ENCODE measurements around the gene NRXN3. TPM values are rescaled to one million over a fixed set of nuclear protein-coding genes. Genes with fewer than 3 reads are reported as not detected.

Gene NRXN3
- total and polyA plus RNA-seq, 8 donors = 0.53 to 2.5 (median 1.5) TPM

DNA sequence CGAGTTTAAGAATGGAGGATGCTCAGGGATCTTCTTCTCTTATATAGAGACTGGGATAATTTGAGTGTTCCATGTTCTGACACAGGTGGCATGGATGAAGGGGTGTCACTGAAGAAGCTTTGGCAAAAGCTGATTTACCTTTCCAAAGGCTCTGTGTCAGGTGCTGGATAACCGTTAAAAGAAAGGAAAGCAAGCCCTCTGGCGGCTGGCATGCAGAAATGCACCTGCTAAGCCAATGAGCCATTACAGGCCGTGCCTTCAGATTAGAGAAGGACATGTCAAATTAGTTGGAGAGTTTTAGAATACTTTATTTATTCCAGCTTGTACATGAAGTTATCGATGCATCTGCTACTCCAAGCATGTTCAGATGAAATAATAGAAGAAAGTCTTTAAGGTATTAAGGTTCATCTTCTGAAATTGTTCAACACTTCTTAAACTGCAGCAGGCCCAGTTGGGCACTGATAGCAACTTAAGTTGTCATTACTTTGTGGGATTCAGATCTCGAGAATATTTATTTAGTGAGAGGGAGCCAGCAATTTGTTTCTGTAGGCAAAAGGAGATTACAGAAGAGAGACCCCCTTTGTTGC is 678.2 kb downstream of the NRXN3 start:
- H3K4me3 ChIP-seq = no peak overlapping the region
- DNase-seq = peak; percentile 13 to 71 (median 47)
- 17 to 19% methylated on average over 6 of the region's 6 CpGs for WGBS, 2 donors
- ATAC-seq = peak; percentile 78 to 94 (median 89)
- H3K36me3 ChIP-seq = no peaks in the 10 kb centered on the region
- H3K27me3 ChIP-seq = no peaks in the 10 kb centered on the region
- no peaks in the 10 kb centered on the region for H3K4me1 ChIP-seq
- intact Hi-C loops (cut with DNase I) = no loop called here
- no peak for FAIRE-seq
- H3K9me3 ChIP-seq = no peaks in the 10 kb centered on the region
- TF ChIP-seq, protein P1, sequence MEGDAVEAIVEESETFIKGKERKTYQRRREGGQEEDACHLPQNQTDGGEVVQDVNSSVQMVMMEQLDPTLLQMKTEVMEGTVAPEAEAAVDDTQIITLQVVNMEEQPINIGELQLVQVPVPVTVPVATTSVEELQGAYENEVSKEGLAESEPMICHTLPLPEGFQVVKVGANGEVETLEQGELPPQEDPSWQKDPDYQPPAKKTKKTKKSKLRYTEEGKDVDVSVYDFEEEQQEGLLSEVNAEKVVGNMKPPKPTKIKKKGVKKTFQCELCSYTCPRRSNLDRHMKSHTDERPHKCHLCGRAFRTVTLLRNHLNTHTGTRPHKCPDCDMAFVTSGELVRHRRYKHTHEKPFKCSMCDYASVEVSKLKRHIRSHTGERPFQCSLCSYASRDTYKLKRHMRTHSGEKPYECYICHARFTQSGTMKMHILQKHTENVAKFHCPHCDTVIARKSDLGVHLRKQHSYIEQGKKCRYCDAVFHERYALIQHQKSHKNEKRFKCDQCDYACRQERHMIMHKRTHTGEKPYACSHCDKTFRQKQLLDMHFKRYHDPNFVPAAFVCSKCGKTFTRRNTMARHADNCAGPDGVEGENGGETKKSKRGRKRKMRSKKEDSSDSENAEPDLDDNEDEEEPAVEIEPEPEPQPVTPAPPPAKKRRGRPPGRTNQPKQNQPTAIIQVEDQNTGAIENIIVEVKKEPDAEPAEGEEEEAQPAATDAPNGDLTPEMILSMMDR (IDR thresholded peaks at IDR 0.05) = peak; percentile 75 to 93 (median 82)
- H3K27ac ChIP-seq = no peak overlapping the region

DNA sequence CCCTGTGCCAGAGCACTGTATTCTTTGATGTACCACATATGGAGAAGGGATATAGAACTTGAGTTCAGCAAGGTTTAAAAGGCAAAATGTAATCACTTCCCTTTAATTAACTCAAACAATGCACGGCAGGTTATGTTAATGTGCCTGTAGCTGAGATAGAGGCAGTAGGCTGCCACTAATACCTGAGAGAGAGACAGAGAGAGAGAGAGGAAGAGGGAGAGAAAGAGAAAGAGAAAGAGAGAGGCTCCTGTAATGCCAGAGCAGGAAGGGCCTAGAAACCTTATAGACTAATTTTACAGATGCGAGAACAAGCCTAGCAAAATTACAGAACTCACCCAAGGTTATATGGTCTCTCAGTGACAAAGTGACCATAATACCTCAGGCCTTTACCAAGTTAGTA is 679.8 kb downstream of the NRXN3 start:
- Histone ChIP-seq H3K27me3 (no peaks in the 10 kb centered on the region), H3K4me1 (no peaks in the 10 kb centered on the region), H3K9me3 (no peaks in the 10 kb centered on the region), H3K4me3 (no peak overlapping the region), H3K36me3 (no peaks in the 10 kb centered on the region), H3K27ac (no peak overlapping the region)
- intact Hi-C loops (cut with DNase I) = no loop called here
- TF ChIP-seq, protein P1 (IDR thresholded peaks at IDR 0.05) = no peak
- no peak for DNase-seq
- no peak for FAIRE-seq
- WGBS, 2 donors = 83% methylated on average over 2 of the region's 2 CpGs
- no peak for ATAC-seq

DNA sequence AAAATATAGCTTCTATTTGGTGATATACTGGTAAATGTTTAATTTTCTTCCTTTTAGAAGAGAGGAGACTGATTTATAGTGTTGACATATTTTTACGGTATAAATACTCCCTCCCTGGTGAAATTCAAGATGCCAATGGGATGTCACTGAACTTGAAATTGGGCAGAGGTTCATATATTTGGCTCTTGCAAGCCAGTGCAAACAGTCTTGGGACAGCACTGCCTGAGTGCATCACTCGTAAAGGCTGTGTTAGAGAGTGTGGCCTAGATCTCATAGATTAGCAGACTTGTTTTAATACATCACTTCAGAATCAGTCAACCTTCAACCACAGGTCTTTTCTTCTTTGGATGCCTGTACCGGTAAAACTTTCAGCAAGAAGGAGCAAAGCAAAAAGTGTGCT is 681.0 kb downstream of the NRXN3 start:
- WGBS, 2 donors = 51% methylated on average over 3 of the region's 3 CpGs
- TF ChIP-seq, protein P1 (IDR thresholded peaks at IDR 0.05) = no peak
- Histone ChIP-seq H3K36me3 (no peaks in the 10 kb centered on the region), H3K4me1 (no peaks in the 10 kb centered on the region), H3K4me3 (no peak overlapping the region), H3K9me3 (no peaks in the 10 kb centered on the region), H3K27ac (no peak overlapping the region), H3K27me3 (no peaks in the 10 kb centered on the region)
- DNase-seq (no peak), FAIRE-seq (no peak), ATAC-seq (no peak)
- intact Hi-C loops (cut with DNase I) = no loop called here

DNA sequence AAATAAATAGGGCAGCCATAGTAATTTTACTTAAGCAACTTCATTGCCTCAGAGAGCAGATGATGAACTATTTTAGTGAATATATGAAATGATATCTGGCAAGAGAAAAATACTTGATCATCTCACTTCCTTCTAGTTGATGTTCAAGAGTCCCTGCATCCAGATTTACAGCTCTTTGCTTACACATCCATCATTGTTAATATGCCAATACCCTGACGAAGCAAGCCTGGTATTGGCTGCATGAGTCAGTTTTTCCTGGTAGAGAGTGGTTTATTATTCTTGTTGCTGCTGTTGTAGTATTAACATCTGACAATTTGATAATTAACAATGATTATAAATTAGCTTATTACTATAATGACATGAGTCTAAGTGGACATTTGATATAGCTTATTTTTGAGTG is 681.9 kb downstream of the NRXN3 start:
- H3K9me3 ChIP-seq = no peaks in the 10 kb centered on the region
- H3K36me3 ChIP-seq = no peaks in the 10 kb centered on the region
- ATAC-seq = no peak
- H3K4me3 ChIP-seq = no peak overlapping the region
- no peak for FAIRE-seq
- intact Hi-C loops (cut with DNase I) = no loop called here
- H3K27ac ChIP-seq = no peak overlapping the region
- DNase-seq = no peak
- TF ChIP-seq, protein P1 (IDR thresholded peaks at IDR 0.05) = no peak
- H3K4me1 ChIP-seq = no peaks in the 10 kb centered on the region
- no peaks in the 10 kb centered on the region for H3K27me3 ChIP-seq
- WGBS, 2 donors = 24 to 32% methylated on average over 1 of the region's 1 CpG

DNA sequence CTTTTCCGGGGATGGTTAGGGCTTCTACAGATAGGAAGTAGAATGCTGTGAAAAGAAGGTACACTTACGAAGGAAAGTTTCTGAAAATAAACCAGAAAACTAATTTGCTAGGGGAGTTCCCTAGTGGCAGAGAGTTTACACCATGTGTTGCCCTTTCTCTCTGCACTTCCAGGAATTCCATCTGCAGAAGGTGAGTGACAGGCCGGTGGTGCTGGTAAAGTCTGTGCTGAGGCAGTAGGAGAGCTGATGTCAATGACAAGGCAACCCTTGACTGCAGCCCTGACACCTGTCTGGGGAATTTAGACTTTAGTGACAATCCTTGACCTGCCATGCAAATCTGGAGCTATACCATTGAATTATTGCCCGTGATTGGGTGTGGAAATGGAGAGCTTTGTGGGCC is 687.8 kb downstream of the NRXN3 start:
- intact Hi-C loops (cut with DNase I) = no loop called here
- 48 to 49% methylated on average over 4 of the region's 4 CpGs for WGBS, 2 donors

More for the DNA sequence above, 687.8 kb downstream of the NRXN3 start:
- DNase-seq (no peak), FAIRE-seq (no peak), ATAC-seq (no peak)
- TF ChIP-seq, protein P1 (IDR thresholded peaks at IDR 0.05) = no peak
- Histone ChIP-seq H3K27me3 (no peaks in the 10 kb centered on the region), H3K4me1 (no peaks in the 10 kb centered on the region), H3K9me3 (no peaks in the 10 kb centered on the region), H3K4me3 (no peak overlapping the region), H3K27ac (no peak overlapping the region), H3K36me3 (no peaks in the 10 kb centered on the region)

Measured in pancreas (tissue), 10 donors.